A549 (cell line): ENCODE results near the gene OSBPL6. TPM values are rescaled to one million over a fixed set of nuclear protein-coding genes. Genes with fewer than 3 reads are reported as not detected.

Experiments
- ATAC-seq, 2 experiments: fragments of 200-7000 bp in 1 of 2; fragments of >200 bp in 1 of 2; cut with Nextera tagmentation in 1 of 2; cut with Tn5 transposase in 1 of 2; 3 replicates each; pipeline versions ENCODE4 v1.8.0 to v1.9.1; 2018 to 2020; ENCODE audit warnings: mild to moderate bottlenecking in 1 of 2, moderate library complexity in 1 of 2
- CTCF ChIA-PET: fragments of 300-600 bp; sonication (Branson Sonifier 250); formaldehyde crosslinking; extraction: SDS; loops from one replicate; lab custom pipeline; 2021; ENCODE audit warnings: antibody characterized with exemption, inconsistent platforms; lab: Yijun Ruan, JAX
- POLR2A ChIA-PET: fragments of 350-600 bp; formaldehyde crosslinking; extraction: SDS; loops from one replicate; lab custom pipeline; 2021; ENCODE audit warnings: antibody characterized with exemption, inconsistent platforms; lab: Yijun Ruan, JAX
- DNase-seq, 2 experiments: peaks; one replicate each; pipeline versions ENCODE4 v3.0.0 to v3.0.0-alpha.2; 2011 to 2016; ENCODE audit warnings: low read depth in 1 of 2, low spot score in 1 of 2
- FAIRE-seq: peaks from 2 replicates; lab custom pipeline; 2011; peaks lifted over from hg19 to GRCh38; lab: Jason Lieb, UNC
- H3K27ac ChIP-seq, 2 experiments: fragments of >200 bp; sonication (Bioruptor Twin); formaldehyde crosslinking; 3 replicates each; pipeline ENCODE4 v1.5.1; 2016 to 2017
- H3K4me1 ChIP-seq: fragments of >200 bp; sonication (Bioruptor Twin); formaldehyde crosslinking; 3 replicates; pipeline ENCODE4 v1.6.1; 2016
- H3K4me2 ChIP-seq: fragments of >200 bp; sonication (Bioruptor Twin); formaldehyde crosslinking; 3 replicates; pipeline ENCODE4 v1.6.1; 2016
- H3K4me3 ChIP-seq: fragments of >200 bp; sonication (Bioruptor Twin); formaldehyde crosslinking; 3 replicates; pipeline ENCODE4 v1.5.1; 2016
- H3K9me3 ChIP-seq: fragments of >200 bp; sonication (Bioruptor Twin); formaldehyde crosslinking; 3 replicates; pipeline ENCODE4 v1.6.1; 2016
- CBX8 ChIP-seq: fragments of 200-600 bp; sonication (generic); IDR thresholded peaks from 2 replicates; pipeline ENCODE4 v1.6.1; 2016
- CHD2 ChIP-seq: fragments of 150-350 bp; IDR thresholded peaks from 2 replicates; pipeline ENCODE4 v1.6.1; 2014; ENCODE audit warnings: low read length; ENCODE audit not compliant: partially characterized antibody
- CHD4 ChIP-seq: fragments of 200-600 bp; sonication (generic); IDR thresholded peaks from 2 replicates; pipeline ENCODE4 v1.6.1; 2016; ENCODE audit warnings: antibody characterized with exemption, mild to moderate bottlenecking, borderline replicate concordance
- EHF ChIP-seq: fragments of 250-450 bp; sonication (Bioruptor Pico); IDR thresholded peaks from 2 replicates; pipeline ENCODE4 v1.5.0; 2020; ENCODE audit warnings: mild to moderate bottlenecking
- EHMT2 ChIP-seq: fragments of 200-600 bp; sonication (generic); IDR thresholded peaks from 2 replicates; pipeline ENCODE4 v1.6.1; 2016; ENCODE audit warnings: antibody characterized with exemption, low read depth, mild to moderate bottlenecking, moderate library complexity
- EP300 ChIP-seq, 2 experiments: fragments of >200 bp; sonication (Bioruptor Twin); formaldehyde crosslinking; IDR thresholded peaks; 2 replicates in 1 of 2; 3 replicates in 1 of 2; pipeline ENCODE4 v1.6.1; 2016 to 2017
- GATA3 ChIP-seq: IDR thresholded peaks from 2 replicates; pipeline ENCODE4 v1.6.1; 2012; ENCODE audit warnings: borderline replicate concordance
- HEYL ChIP-seq: fragments of 250-450 bp; sonication (Bioruptor Pico); IDR thresholded peaks from 2 replicates; pipeline ENCODE4 v1.8.0; 2021; ENCODE audit warnings: mild to moderate bottlenecking, moderate library complexity
- HOXB5 ChIP-seq: fragments of 250-450 bp; sonication (Bioruptor Pico); IDR thresholded peaks from 2 replicates; pipeline ENCODE4 v1.5.0; 2020; ENCODE audit warnings: mild to moderate bottlenecking, moderate library complexity
- JUN ChIP-seq, 2 experiments: fragments of >200 bp; sonication (Bioruptor Twin); formaldehyde crosslinking; IDR thresholded peaks; 2 replicates in 1 of 2; 3 replicates in 1 of 2; pipeline ENCODE4 v1.6.1; 2016 to 2017
- MAZ ChIP-seq: fragments of 150-350 bp; IDR thresholded peaks from 2 replicates; pipeline ENCODE4 v1.6.1; 2014; ENCODE audit warnings: antibody characterized with exemption, low read depth, low read length, borderline replicate concordance
- NPAS2 ChIP-seq: fragments of 250-450 bp; sonication (Bioruptor Pico); IDR thresholded peaks from 2 replicates; pipeline ENCODE4 v1.8.0; 2022; ENCODE audit warnings: mild to moderate bottlenecking, moderate library complexity, borderline replicate concordance
- PHF8 ChIP-seq: fragments of 200-600 bp; sonication (generic); IDR thresholded peaks from 2 replicates; pipeline ENCODE4 v1.6.1; 2016; ENCODE audit warnings: low read depth, mild to moderate bottlenecking, antibody characterized with exemption, moderate library complexity, borderline replicate concordance
- POLR2A ChIP-seq: IDR thresholded peaks from 2 replicates; pipeline ENCODE4 v1.6.1; 2012; ENCODE audit warnings: mild to moderate bottlenecking, low read length
- POLR2AphosphoS2 ChIP-seq: conservative IDR thresholded peaks from 2 replicates; pipeline ENCODE4 v1.6.1; 2012; ENCODE audit warnings: low read length, improper control_type of control experiment, inconsistent platforms
- RAD21 ChIP-seq, 2 experiments: fragments of >200 bp in 1 of 2; sonication (Bioruptor Twin) in 1 of 2; formaldehyde crosslinking in 1 of 2; IDR thresholded peaks in 1 of 2; conservative IDR thresholded peaks in 1 of 2; 2 replicates in 1 of 2; 3 replicates in 1 of 2; pipeline ENCODE4 v1.6.1; 2012 to 2018; ENCODE audit warnings: inconsistent platforms in 1 of 2
- RCOR1 ChIP-seq: fragments of 150-350 bp; IDR thresholded peaks from 2 replicates; pipeline ENCODE4 v1.6.1; 2014; ENCODE audit warnings: antibody characterized with exemption, low read length, low read depth
- SREBF2 ChIP-seq: fragments of 450-650 bp; IDR thresholded peaks from 2 replicates; pipeline ENCODE4 v1.6.1; 2014; ENCODE audit warnings: mild to moderate bottlenecking, moderate library complexity
- TP53 ChIP-seq: fragments of 250-450 bp; sonication (Bioruptor Pico); IDR thresholded peaks from 2 replicates; pipeline ENCODE4 v1.5.0; 2021; ENCODE audit warnings: mild to moderate bottlenecking, moderate library complexity
- ZSCAN20 ChIP-seq: fragments of 250-450 bp; sonication (Bioruptor Pico); IDR thresholded peaks from 2 replicates; pipeline ENCODE4 v1.8.0; 2022; ENCODE audit warnings: mild to moderate bottlenecking, moderate library complexity
- WGBS: methylation state at CpG from one replicate; pipeline ENCODE4 v1.1.6; 2017; ENCODE audit errors: missing lambda C conversion rate; 5-methylcytosine and 5-hydroxymethylcytosine counted together
- polyA plus RNA-seq, 4 experiments: library from polyadenylated mRNA; depleted of rRNA in 3 of 4; stranded (reverse); fragments of >200 nt; fragmentation: RNase III in 1 of 4; extraction: RNeasy Plus Mini Kit Qiagen cat#74134 plus additional on column Dnase treatment in 1 of 4; gene quantifications; 2 replicates in 3 of 4; 3 replicates in 1 of 4; pipeline ENCODE4 v1.2.3, GENCODE V29; 2011 to 2017
- TF ChIP-seq, protein P1 (sequence below): fragments of 250-450 bp; sonication (Bioruptor Pico); IDR thresholded peaks from 2 replicates; pipeline ENCODE4 v1.5.0; 2020; ENCODE audit warnings: low read depth, mild to moderate bottlenecking, moderate library complexity
- TF ChIP-seq, protein P2 (sequence below): IDR thresholded peaks from 2 replicates; pipeline ENCODE4 v1.6.1; 2012
- TF ChIP-seq, protein P3 (sequence below): fragments of 150-350 bp; IDR thresholded peaks from 2 replicates; pipeline ENCODE4 v1.6.1; 2014; ENCODE audit warnings: low read depth, mild to moderate bottlenecking, low read length
- TF ChIP-seq, protein P4 (sequence below): fragments of >200 bp; sonication (Bioruptor Twin); formaldehyde crosslinking; IDR thresholded peaks from 3 replicates; pipeline ENCODE4 v1.5.1; 2016
- TF ChIP-seq, protein P5 (sequence below): IDR thresholded peaks from 2 replicates; pipeline ENCODE4 v1.6.1; 2012

Gene OSBPL6
- polyA plus RNA-seq, 2 of the 4 experiments (the other 2 are of a cell fraction): 2.9 to 8.2 TPM

DNA sequence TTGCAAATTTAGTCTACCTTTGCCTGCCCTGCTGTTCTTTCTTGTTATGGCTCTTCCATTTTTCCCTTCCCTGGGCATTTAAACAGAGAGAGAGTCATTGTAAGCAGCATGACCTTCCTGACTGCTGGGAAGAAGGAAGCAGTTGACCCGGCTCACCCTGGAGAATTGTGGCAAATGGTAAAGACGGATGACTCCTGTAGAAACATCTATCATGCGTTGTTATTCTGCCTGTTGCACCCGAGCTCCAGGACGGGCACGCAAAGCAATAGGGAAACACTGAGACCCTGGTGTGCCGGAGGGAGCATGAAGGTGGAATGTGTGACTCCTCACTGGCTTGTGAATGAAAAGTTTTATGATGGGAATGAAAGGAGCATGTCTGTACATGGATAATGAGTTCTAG is 113.3 kb downstream of the OSBPL6 start:
- Histone ChIP-seq H3K4me3 (no peak overlapping the region), H3K4me2 (no peak overlapping the region), H3K4me1 (no peaks in the 10 kb centered on the region), H3K27ac (no peak overlapping the region), H3K9me3 (no peaks in the 10 kb centered on the region)
- ChIA-PET POLR2A (no interaction called here), CTCF (interaction anchor here (1.6 kb wide), 1 partner anchor 107 kb away, joined by 5 read pairs; no protein-coding TSS in a partner anchor)
- WGBS: 69% methylated on average over 7 of the region's 7 CpGs
- ATAC-seq: no peak
- DNase-seq: no peak
- no peak for FAIRE-seq
- TF ChIP-seq EHMT2: no peak
- no peak for TF ChIP-seq POLR2AphosphoS2

DNA sequence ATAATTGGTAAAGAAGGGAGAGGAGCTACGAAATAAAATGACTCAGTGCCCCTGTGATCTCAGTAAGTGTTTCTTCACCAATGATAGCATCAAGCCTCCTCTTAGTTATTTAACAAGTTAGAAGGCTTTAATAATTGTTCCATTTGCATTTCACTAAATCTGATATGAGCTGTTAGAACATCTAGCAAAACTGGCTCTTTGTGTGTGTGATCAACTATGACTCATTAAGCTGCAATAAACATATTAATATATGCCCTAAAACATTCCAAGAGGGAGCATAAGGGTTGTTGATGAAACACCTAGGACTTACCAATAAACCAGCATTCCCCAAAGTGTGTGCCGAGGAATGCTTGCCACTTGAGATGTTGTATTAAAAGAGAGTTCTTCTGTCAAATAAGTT is 115.2 kb downstream of the OSBPL6 start:
- WGBS: 51% methylated on average over 2 of the region's 2 CpGs
- ATAC-seq (no peak), FAIRE-seq (no peak)
- no peak overlapping the region for H3K4me3 ChIP-seq
- H3K27ac ChIP-seq: no peak overlapping the region
- no peak overlapping the region for H3K4me2 ChIP-seq
- TF ChIP-seq NPAS2 (CRISPR knock-in tag) (no peak), POLR2A (no peak), HOXB5 (CRISPR knock-in tag) (no peak), RCOR1 (no peak), TP53 (CRISPR knock-in tag) (no peak), CHD2 (no peak), HEYL (no peak), EHF (CRISPR knock-in tag) (no peak)
- TF ChIP-seq, protein P1, sequence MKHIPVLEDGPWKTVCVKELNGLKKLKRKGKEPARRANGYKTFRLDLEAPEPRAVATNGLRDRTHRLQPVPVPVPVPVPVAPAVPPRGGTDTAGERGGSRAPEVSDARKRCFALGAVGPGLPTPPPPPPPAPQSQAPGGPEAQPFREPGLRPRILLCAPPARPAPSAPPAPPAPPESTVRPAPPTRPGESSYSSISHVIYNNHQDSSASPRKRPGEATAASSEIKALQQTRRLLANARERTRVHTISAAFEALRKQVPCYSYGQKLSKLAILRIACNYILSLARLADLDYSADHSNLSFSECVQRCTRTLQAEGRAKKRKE (CRISPR knock-in tag): no peak
- TF ChIP-seq, protein P2, sequence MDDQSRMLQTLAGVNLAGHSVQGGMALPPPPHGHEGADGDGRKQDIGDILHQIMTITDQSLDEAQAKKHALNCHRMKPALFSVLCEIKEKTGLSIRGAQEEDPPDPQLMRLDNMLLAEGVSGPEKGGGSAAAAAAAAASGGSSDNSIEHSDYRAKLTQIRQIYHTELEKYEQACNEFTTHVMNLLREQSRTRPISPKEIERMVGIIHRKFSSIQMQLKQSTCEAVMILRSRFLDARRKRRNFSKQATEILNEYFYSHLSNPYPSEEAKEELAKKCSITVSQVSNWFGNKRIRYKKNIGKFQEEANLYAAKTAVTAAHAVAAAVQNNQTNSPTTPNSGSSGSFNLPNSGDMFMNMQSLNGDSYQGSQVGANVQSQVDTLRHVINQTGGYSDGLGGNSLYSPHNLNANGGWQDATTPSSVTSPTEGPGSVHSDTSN: no peak
- TF ChIP-seq, all 56 proteins: peak for 0
- DNase-seq: no peak
- POLR2A ChIA-PET: no interaction called here
- CTCF ChIA-PET: no interaction called here
- H3K4me1 ChIP-seq: no peaks in the 10 kb centered on the region
- H3K9me3 ChIP-seq: no peaks in the 10 kb centered on the region

DNA sequence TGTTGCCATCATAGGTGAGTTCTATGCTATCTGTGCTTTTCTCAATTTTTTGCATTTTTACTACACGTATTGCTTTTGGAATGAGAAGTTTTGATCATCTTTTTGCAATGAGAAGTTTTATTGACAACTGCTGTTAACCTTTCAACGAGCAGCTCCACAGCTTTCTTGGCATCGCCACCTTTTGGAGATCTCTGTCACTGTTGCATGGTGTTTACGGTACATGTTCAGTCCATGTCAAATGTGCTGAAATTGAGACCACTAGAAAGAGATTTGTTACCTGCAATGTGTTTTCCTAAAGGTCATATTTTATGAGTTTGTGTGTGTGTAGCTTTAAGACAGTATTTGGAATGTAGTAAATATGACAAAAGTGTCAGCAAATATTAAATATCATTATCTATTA is 120.8 kb downstream of the OSBPL6 start:
- CTCF ChIA-PET: interaction anchor here (1.1 to 1.6 kb wide), 3 partner anchors 9 to 100 kb away, joined by 3 to 5 read pairs (median 4); no protein-coding TSS in a partner anchor
- ATAC-seq: no peak
- TF ChIP-seq, protein P1 (CRISPR knock-in tag): no peak
- no peak for TF ChIP-seq PHF8
- TF ChIP-seq CBX8: no peak
- TF ChIP-seq, protein P3, sequence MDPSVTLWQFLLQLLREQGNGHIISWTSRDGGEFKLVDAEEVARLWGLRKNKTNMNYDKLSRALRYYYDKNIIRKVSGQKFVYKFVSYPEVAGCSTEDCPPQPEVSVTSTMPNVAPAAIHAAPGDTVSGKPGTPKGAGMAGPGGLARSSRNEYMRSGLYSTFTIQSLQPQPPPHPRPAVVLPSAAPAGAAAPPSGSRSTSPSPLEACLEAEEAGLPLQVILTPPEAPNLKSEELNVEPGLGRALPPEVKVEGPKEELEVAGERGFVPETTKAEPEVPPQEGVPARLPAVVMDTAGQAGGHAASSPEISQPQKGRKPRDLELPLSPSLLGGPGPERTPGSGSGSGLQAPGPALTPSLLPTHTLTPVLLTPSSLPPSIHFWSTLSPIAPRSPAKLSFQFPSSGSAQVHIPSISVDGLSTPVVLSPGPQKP: no peak
- no peak for TF ChIP-seq MAZ
- no peak for TF ChIP-seq POLR2AphosphoS2
- no peak for TF ChIP-seq EP300 (IDR thresholded peaks at IDR 0.05)
- TF ChIP-seq SREBF2: no peak
- TF ChIP-seq ZSCAN20 (CRISPR knock-in tag): no peak
- TF ChIP-seq HOXB5 (CRISPR knock-in tag): no peak
- no peak for TF ChIP-seq JUN (IDR thresholded peaks at IDR 0.05)
- TF ChIP-seq RCOR1: no peak
- no peak for TF ChIP-seq CHD4
- TF ChIP-seq, protein P4, sequence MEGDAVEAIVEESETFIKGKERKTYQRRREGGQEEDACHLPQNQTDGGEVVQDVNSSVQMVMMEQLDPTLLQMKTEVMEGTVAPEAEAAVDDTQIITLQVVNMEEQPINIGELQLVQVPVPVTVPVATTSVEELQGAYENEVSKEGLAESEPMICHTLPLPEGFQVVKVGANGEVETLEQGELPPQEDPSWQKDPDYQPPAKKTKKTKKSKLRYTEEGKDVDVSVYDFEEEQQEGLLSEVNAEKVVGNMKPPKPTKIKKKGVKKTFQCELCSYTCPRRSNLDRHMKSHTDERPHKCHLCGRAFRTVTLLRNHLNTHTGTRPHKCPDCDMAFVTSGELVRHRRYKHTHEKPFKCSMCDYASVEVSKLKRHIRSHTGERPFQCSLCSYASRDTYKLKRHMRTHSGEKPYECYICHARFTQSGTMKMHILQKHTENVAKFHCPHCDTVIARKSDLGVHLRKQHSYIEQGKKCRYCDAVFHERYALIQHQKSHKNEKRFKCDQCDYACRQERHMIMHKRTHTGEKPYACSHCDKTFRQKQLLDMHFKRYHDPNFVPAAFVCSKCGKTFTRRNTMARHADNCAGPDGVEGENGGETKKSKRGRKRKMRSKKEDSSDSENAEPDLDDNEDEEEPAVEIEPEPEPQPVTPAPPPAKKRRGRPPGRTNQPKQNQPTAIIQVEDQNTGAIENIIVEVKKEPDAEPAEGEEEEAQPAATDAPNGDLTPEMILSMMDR: no peak
- no peak for TF ChIP-seq HEYL
- TF ChIP-seq GATA3: no peak
- no peak for TF ChIP-seq RAD21 (conservative IDR thresholded peaks at IDR 0.05 in 1 of 2, IDR thresholded peaks at IDR 0.05 in 1 of 2)
- TF ChIP-seq, protein P5, sequence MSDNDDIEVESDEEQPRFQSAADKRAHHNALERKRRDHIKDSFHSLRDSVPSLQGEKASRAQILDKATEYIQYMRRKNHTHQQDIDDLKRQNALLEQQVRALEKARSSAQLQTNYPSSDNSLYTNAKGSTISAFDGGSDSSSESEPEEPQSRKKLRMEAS: no peak
- 65% methylated on average over 4 of the region's 4 CpGs for WGBS
- FAIRE-seq: no peak
- no peak for DNase-seq
- no peaks in the 10 kb centered on the region for H3K4me1 ChIP-seq
- H3K9me3 ChIP-seq: no peaks in the 10 kb centered on the region
- H3K4me2 ChIP-seq: no peak overlapping the region
- H3K4me3 ChIP-seq: no peak overlapping the region
- POLR2A ChIA-PET: no interaction called here
- no peak overlapping the region for H3K27ac ChIP-seq
